GM21786 (cell line): ENCODE data around the gene ENG.
A peak's percentile ranks its signal among the peaks of the same experiment; 100 is the strongest.

Experiments used
- ATAC-seq: cut with Tn5 transposase; IDR thresholded peaks from one replicate; pipeline ENCODE4 v1.9.1; 2021; ENCODE audit not compliant: unreplicated experiment

ENG gene

DNA sequence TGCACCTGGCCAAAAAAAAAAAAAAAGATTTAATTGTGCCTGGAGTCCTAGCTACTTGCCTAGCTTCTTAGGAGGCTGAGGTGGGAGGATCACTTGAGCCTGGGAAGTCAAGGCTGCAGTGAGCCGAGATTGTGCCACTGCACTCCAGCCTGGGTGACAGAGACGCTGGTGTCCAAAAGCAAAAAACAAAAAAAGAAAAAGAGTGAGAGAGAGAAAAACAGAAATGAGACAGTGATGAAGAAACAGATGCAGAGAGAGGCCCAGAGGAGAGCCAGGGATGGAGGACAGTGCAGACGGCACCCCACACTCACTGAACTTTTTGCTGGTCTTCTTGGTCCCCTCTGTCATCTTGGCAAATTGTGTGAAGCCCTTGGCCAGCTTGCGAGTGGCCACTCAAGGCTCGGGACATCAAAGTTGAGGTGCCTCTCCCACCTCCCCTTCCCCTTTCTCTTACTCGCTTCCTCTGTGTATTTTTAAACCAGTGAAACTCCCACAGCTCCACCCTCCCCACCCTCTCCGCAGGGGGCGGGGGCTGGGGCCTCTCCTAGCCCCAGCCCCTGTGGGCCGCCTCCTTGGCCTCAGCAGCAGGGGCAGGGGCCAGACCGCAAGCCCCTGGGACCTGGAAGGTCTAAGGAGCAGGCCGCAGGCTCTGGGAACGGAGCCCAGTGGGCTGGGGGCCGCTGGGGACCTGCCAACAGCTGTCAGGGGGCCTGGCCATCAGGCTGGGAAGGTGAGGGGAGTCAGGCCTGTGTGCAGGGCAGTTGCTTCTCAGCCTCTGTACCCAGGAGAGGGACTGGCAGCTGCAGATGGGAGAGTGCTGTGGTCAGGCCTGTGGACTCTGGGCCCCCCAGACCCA is 76.0 kb downstream of the ENG start, which contains the start of gene SH2D3C:
SH2D3C (minus strand) TSS at position 387 of the 856 bp plus-strand sequence; CDS start at position 348, 39 bp downstream.
- ATAC-seq = no peak

DNA sequence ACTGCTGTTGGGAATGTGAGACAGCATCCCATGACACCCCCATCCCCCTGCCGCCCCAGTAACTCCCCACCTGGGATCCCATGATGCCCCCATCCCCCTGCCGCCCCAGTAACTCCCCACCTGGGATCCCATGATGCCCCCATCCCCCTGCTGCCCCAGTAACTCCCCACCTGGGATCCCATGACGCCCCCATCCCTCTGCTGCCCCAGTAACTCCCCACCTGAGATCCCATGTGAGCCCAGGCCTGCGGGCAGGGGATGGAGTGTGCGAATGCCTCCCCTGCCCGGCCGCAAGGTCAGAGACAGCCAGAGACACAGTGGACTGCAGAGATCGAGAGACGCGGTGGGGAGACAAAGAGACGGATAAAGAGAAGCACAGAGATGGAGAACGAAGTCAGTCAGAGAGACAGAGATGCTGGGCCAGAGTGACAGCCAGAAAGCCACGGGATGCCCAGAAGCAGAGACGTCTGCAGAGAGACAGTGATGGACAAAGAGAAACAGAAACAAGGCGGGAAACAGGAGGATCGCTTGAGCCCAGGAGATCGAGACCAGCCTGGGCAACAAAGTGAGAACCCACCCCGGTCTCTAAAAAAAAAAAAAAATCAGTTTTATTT is 77.0 kb downstream of the ENG start:
- no peak for ATAC-seq

DNA sequence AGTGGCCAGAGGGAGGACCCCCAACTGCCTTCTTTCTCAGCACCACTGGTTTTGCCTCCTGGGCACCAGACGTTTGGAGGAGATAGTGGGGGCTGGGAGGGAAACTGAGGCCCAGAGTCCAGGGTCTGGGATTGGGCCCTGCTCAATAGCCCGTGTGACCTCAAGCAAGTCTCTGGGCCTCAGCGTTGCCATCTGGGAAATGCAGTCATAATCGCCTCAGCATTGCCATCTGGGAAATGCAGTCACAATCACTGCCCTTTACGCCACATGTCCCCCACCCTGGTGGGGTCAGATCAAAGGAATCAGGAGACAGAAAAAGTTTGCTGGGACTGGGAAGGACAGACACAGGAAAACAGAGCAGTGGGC is 77.6 kb downstream of the ENG start:
- ATAC-seq = no peak

DNA sequence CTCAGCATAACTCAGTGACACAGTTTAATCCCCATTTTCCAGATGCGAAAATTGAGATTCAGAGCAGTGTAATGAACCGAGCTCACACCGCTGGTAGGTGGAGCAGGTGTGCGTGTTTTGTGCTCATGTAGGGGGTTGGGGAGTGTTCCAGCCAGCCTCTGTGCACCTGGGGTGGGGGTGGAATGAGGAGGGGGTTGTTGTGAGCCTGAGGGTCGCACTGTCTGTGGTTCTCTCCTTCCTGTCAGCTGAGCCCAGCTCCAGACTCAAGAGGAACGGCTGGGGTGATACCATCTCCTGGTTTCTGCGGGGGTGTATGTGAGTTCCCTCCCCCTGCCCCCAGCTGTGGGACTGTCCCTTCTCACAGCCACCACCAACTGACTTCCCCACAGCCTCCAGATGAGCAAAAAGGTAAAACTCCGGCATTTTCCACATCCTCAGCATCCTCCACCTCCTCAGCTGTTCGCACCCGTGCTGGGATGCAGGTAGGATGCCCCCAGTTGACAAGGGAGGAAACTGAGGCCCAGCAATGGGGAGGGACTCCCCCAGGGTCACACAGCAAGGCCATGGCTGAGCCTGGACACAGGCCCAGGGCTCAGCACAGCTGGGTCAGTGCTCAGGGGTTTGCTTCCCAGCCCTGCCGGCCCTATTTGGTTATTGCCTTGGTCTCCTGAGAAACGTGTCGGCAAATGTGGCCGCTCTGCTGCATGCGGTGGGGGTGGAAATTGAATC is 78.1 kb downstream of the ENG start:
- ATAC-seq = peak; percentile 27

DNA sequence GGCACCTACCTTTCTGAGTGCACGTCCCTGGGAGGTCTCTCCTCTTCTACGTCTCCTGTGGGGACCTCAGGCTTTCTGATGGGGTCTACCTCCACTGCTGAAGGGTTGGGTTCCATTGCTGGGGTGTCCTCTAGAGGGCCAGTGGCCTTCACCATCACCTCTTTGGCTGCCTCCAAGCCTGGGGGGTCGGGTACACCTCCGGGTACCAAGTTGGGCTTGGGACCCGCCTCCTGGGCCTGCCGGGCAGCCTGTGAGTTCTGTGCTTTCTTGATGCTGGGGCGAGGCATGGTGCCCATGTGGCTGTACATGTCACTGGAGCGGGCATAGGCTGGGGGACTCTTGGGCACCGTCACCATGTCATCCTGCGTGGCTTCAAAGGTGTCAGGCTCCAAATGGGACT is 80.5 kb downstream of the ENG start:
- ATAC-seq = no peak

DNA sequence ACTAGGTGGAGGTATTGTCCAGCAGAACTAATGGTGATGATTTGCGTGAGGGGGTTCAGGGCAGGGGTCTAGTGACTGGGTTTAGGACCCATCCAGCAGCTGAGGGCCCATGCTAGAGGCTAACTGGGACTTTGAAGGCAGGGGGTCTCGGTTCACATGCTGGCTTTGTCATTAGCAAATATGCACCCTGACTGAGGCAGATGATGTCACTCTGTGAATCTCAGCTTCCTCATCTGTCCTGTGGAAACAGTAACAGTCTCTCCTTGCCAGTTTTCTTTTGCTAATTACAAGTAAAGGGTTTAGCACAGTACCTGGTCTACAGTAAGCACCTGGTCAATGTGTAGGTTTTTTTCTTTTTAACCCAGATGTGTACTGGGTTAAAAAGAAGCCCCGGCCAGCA is 81.2 kb downstream of the ENG start:
- ATAC-seq = no peak

DNA sequence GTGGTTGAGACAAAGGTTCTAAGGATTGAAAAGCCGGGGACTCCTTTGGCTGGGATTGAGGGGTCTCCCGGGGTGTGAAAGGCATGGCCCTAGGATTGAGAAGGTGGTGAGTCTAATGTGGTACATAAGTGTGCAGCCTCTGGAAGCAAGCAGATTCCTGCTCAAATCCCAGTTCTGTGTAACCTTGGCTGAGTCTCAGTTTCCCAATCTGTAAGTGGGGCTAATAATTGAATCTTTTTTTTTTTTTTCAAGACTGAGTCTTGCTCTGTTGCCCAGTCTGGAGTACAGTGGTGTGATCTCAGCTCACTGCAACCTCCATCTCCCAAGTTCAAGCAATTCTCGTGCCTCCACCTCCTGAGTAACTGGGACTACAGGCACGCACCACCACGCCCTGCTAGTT is 81.9 kb downstream of the ENG start:
- no peak for ATAC-seq

DNA sequence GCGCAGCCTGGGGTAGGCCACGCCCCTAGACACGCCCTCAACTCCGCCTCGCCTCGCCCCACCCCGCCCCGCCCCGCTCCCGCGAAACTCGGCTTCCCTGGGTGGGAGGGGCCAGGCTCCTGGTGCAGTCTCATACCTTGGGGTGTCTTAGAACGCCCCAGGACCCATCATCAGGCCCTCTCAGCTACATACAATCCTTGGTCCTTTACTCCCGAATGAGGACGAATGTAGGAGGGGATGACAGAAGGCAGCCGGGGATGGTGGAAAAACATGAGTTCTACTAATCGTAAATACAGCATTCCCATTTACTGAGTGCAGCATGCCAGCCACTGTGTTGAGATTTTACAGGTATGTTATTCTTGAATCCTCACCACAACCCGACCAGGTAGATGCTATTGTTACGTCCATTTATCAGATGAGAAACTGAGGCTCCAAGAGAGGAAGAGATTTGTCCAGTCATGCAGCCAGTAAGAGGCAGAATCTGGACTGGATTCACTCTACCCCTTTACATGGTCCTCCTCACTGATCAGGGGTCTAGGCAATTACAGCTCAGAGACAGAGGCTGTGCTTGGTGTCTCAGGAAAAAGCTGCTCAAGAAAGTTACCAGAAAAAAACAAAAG is 82.8 kb downstream of the ENG start:
- ATAC-seq = no peak

DNA sequence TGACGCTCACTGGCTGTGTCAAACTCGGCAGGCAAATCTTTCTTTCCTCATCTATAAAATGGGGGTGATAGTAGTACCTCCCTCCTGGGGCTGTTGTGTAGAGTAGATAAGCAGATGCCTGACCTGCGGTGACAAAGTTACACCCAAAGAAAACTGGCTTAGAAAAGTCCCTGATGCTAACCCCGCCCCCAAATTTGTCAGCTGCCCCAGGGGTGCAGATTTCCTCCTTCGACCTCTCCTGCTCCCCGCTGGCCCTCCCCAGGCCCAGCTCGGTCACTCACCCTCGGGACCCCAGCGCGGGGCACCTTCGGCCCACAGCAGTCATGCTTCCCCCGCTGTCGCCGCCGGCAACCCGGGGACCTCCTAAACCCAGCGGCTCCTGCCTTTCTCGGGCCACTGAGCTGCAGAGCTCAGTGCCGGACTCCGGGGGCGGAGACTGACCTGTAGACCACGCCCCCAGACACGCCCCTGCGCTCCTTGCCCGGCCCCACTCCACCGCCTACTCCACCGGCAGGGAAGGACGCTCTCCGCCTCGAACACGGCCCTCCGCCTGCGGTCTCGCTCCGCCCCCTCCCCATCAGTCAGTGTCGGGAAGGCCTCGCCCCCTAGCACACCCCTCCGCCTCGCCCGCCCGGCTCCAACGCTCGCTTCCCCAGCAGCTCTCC is 83.4 kb downstream of the ENG start:
- peak; percentile 78 for ATAC-seq

DNA sequence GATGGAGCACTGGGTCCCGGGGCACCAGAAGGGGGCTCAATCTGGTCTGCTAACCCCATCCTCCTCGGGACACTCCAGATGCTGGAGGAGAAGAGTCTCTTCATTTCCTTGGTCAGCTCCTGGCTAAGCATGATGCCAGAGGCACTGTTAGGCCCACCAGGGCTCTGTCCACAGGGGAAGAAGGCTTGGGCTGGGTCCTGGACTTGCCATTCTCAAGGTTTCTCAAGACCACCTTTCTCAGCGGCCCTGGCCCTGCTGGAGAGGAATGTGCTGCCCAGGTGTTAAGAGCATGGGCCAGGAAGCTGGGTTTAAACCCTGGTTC is 83.9 kb downstream of the ENG start:
- ATAC-seq = no peak

DNA sequence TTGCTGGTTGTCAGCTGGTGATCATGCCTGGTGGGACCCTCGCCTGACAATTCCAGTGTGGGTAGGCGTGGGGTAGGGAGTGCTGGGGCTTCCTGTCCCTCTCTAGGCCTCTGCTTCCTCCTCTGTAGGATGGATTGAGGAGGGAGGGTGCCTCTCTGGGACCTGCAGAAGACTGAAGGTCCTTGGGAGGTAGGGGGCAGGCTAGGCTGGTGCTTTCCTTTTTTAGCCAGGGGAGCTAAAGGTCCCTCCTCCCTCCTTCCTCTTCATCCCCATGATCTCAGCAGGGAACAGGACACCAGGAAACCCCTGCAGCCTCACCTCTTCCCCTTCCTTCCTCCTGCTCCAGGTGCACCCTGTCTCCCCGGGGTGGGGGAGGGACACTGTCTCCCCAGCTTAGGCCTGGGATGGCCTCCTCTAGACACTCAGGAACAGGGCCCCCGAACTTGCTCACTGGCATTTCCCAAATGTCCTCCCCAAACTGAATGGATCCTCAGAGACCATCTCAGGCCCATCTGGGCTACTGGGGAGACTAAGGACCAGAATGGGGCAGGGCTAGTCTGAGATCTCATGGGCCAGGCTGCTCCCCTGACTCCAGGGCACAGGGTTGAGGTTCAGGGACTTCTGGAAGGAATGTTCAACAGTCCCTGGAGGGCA is 84.4 kb downstream of the ENG start:
- ATAC-seq = no peak

DNA sequence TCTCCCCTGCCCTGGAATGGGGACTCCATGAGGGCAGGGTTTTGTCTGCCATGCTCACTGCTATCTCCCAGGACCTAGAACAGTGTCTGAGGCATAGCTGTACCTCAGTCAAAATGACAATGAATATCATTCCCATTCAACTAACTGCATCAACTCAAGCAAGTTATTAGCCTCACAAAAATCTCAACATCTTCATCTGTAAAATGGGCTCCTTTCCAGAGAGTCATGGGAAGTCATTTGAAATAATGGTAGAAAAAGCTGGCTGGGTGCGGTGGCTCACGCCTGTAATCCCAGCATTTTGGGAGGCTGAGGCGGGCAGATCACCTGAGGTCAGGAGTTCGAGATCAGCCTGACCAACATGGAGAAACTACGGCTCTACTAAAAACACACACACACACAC is 85.4 kb downstream of the ENG start:
- ATAC-seq = no peak

DNA sequence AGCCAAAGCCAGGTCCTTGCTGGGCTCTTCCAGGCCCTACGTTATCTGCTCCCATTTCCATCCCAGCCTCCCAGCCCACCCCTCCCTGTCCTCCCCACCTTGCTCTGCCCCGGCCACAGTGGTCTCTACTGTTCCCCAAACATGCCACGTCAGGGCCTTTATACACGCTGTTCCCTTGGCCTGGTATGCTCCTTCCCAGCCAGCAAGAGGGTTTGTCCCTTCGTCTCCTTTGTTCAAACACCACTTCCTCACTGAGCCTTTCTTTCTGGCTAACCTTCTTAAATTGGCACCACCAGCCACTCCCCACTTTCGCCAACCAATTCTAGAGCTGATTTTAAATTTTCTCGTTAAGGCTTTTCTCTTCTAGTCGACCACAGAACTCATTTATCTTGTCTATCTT is 85.8 kb downstream of the ENG start:
- ATAC-seq = no peak

DNA sequence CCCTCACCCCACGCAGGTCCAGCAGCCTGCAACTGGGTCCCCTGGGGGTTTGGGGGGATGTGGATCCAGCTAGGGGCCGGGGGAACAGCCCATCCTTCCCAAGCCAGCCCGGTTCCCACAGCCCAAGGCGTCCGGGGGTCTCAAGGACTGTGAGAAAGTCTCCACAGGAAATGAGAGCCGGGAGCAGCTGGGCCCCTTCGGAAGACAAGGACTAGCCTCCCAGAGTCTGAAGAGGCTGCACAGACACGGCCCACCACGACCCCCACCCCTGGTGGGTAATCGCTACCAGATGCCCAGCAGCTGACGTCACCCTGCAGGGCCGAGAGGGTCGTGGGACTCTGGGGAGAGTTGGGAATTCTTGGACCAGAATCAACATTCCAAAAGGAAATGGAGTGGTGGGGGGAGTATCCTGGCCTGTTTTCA is 86.5 kb downstream of the ENG start:
- ATAC-seq = no peak

DNA sequence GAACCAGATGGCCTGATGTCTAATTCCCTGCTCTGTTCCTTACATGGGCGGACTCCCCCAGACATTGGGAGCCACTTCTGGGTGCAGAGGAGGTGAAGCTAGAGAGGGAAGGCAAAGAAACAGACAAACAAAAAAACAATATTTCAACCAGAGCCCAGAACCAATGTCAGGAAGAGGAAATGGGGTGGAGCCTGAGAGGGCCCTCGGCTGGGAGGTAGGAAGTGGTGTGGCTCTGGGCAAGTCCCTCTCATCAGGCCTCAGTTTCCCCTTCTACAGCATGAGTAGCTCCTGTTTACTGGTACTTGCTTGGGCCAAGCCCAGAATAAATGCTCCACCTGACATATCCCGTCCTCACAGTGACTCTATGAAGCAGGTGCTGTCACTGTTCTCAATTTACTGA is 87.0 kb downstream of the ENG start:
- ATAC-seq = no peak

DNA sequence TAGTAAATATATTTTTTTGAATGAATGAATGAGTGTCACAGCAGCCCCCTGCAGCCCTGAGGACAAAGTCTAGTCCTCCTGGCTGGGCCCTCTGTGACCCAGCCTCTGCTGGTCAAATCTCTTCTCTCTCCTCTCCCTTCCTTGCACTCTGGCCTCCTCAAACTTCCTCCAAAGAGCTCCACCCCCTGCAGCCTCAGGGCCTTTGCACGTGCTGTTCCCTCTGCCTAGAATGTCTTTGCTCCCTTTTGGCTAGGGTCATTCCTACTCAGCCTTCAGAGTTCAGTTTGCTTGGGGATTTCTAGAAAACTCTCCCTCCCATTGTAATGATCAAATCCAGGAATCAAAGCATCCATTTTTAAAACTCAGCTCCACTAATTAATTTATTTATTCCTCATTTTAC is 89.0 kb downstream of the ENG start:
- no peak for ATAC-seq
